ENCODE measurements around the gene TMEM86B.

The TMEM86B gene

DNA sequence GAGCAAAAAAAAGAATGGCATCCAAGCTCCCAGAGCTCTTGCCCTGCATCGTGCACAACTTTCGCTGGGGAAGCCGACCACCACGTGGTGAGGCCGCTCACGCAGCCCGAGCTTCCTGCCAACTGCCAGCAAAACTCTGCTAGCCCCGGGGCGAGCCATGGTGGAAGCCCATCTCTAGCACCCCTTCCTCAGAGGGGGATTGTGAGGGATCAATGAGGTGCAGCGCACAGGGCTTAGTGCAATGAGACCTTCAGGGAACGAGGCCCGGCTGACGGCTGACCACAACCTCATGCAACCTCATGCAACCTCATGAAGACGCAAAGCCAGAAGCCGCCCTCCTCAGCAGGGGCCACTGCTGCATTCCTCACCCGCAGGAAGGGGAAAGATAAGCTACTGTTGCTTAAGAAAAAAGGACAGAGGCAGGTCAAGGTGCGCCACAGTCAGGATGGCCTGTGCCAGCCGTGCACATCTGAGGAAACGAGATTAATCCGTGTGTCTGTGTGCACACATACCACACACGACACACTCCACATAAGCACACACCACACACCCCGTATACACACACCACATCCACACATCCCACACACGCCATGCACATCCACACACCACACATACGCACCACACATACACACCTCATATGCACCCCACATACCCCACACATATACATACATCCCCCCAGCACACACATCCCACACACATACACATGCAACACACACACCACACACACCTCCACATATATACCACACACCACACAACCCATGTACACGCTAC is 41.8 kb upstream of the TMEM86B start:
- FAIRE-seq (no peak), DNase-seq (ENCODE audit: insufficient read length, low spot score) (no peak)
- TF ChIP-seq, protein P1, sequence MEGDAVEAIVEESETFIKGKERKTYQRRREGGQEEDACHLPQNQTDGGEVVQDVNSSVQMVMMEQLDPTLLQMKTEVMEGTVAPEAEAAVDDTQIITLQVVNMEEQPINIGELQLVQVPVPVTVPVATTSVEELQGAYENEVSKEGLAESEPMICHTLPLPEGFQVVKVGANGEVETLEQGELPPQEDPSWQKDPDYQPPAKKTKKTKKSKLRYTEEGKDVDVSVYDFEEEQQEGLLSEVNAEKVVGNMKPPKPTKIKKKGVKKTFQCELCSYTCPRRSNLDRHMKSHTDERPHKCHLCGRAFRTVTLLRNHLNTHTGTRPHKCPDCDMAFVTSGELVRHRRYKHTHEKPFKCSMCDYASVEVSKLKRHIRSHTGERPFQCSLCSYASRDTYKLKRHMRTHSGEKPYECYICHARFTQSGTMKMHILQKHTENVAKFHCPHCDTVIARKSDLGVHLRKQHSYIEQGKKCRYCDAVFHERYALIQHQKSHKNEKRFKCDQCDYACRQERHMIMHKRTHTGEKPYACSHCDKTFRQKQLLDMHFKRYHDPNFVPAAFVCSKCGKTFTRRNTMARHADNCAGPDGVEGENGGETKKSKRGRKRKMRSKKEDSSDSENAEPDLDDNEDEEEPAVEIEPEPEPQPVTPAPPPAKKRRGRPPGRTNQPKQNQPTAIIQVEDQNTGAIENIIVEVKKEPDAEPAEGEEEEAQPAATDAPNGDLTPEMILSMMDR (IDR thresholded peaks at IDR 0.05; ENCODE audit: insufficient read depth, missing control alignments): no peak

DNA sequence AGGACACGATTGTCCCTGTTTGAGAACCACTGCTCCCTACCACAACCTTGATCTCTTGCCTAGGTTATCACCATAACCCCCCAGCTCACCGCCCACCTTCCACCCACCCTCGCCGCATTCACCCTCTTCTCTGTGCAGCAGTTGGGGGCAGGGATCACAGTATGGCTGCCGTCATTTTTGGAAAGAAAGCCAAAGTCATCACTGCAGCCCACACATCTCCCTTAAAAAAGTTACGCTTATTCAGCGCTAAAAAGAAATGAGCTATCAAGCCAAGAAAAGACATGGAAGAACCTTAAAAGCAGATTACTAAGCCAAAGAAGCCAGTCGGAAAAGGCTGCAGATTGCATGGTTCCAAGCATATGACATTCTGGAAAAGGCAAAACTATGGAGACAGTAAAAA is 40.7 kb upstream of the TMEM86B start:
- TF ChIP-seq, protein P1 (IDR thresholded peaks at IDR 0.05; ENCODE audit: insufficient read depth, missing control alignments): no peak
- DNase-seq (ENCODE audit: insufficient read length, low spot score): no peak
- FAIRE-seq: no peak

DNA sequence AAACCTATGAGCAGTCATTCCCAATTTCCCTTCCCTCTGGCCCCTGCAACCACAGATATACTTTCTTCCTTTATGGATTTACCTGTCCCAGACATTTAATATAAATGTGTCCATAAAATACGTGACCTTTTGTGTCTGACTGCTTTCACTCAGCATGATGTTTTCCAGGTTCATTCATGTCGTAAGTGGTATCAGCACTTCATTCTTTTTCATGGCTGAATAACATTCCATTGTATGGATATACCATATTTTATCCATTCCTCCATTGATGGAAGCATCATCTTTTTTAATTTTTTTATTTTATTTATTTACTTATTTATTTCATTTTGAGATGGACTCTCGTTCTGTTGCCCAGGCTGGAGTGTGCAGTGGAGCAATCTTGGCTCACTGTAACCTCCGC is 38.3 kb upstream of the TMEM86B start:
- no peak for FAIRE-seq
- TF ChIP-seq, protein P1 (IDR thresholded peaks at IDR 0.05; ENCODE audit: insufficient read depth, missing control alignments): no peak

DNA sequence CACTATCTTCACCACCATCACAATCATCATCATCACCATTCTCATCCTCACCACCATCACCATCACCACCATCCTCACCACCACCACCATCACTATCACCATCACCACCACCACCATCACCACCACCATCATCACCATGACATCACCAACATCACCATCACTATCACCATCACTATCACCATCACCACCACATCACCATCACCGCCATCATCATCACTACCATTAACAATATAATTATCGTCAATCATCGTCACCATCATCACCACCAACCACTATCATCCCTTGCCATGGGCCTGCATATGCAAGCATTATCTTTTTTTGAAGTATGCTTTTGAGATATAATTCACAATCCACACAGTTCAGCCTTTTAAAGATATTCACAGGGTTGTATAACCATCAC is 37.8 kb upstream of the TMEM86B start:
- FAIRE-seq (no peak), DNase-seq (ENCODE audit: insufficient read length, low spot score) (no peak)
- TF ChIP-seq, protein P1 (IDR thresholded peaks at IDR 0.05; ENCODE audit: insufficient read depth, missing control alignments): no peak

More for the DNA sequence above, 38.3 kb upstream of the TMEM86B start:
- no peak for DNase-seq (ENCODE audit: insufficient read length, low spot score)

DNA sequence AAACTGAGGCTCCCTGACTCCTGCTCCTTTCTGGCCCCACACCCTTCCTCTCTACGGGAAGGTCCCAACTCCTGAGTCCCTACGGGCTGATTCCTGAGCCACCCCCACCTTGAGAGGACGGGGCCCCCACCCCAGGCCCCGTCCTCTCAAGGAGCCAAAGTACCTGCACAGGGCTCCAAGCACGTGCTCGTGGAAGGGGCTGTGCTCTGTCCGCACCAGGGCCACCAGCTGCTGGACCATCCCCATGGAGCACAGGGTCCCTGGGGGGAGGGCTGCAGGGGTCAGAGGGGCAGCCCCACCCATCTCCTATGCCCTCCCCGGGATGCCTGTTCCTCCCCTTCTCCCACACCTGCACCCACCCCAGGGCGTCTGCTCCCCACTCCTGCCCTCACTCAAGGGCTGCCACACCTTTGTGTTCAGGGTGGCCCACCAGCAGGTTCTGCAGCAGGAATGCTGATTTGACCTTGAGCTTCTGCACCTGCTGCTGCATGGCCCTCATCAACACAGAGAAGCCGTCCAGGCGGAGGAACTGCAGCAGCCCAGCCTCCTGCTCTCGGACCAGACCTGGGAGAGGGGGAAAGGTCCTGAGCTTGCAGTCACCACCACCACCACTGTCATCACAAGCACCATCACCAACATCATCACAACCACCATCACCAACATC is 37.3 kb upstream of the TMEM86B start:
- DNase-seq (ENCODE audit: insufficient read length, low spot score): no peak
- TF ChIP-seq, protein P1 (IDR thresholded peaks at IDR 0.05; ENCODE audit: insufficient read depth, missing control alignments): no peak
- FAIRE-seq: no peak

DNA sequence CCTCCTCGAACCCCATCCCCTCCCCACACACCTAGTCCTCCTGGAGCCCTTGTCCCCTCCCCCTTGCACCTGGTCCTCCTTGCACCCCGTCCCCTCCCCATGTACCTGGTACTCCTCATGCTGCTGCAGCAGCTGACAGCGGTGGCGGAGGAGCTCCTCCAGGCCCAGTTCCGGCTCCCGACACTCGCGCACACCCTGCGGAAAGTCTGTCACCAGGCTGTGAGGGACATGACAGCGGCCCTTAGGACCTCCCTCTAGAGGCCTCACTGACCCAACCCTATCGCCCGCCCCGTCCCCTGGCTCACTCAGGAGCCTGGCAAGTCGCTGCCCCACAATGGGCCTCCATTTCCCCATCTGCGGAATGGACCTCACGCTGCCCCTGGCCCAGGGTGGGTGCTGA is 36.6 kb upstream of the TMEM86B start:
- TF ChIP-seq, protein P1 (IDR thresholded peaks at IDR 0.05; ENCODE audit: insufficient read depth, missing control alignments): no peak
- FAIRE-seq: no peak
- no peak for DNase-seq (ENCODE audit: insufficient read length, low spot score)

DNA sequence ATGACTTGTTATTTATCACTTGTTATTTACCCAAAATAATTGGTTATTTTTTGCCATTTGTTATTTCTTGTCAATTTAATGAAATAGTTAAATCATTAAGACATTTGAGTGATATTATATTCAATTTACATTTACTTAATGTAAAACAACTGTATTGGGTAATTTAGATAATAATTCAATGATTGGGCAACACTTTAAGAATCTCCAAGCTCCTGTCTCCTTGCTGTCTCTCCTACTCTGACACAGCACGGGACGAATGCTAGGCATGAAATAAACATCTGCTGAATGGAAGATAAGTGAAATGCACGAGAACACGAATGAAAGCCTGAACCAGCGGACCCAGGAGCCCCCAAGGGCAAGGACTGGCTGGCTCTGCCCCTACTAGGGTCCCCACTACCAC is 36.0 kb upstream of the TMEM86B start:
- no peak for FAIRE-seq
- TF ChIP-seq, protein P1 (IDR thresholded peaks at IDR 0.05; ENCODE audit: insufficient read depth, missing control alignments): no peak
- no peak for DNase-seq (ENCODE audit: insufficient read length, low spot score)
